ENCODE results near the gene AK9. TPM values are rescaled to one million over a fixed set of nuclear protein-coding genes. Genes with fewer than 3 reads are reported as not detected.
"Not testable (repeated sequence)": the region's sequence is repeated elsewhere in the genome, so short reads cannot be mapped to it uniquely, and the experiment has no call there.

AK9 gene
- polyA plus RNA-seq, 10 donors, result 4.5 to 7.5 (median 6.1) TPM

GRCh38 chr6:109482905-109483734, 207.9 kb downstream of the AK9 start, which contains the start of gene ZBTB24:
ZBTB24 (minus strand) TSS chr6:109483219; CDS start chr6:109482026, 1,193 bp downstream.
- DNase-seq, result peak; percentile 87 to 94 (median 91)

GRCh38 chr6:109480993-109481480, 210.0 kb downstream of the AK9 start:
- no peak for DNase-seq

GRCh38 chr6:109478841-109479624, 212.0 kb downstream of the AK9 start:
- no peak for DNase-seq

- DNase-seq, result no peak
These were observed 212.7 kb downstream of the AK9 start for GRCh38 chr6:109478222-109478805.

- DNase-seq, result no peak
These were observed 213.3 kb downstream of the AK9 start for GRCh38 chr6:109477725-109478124.

GRCh38 chr6:109477184-109477583, 213.8 kb downstream of the AK9 start:
- no peak for DNase-seq

GRCh38 chr6:109475625-109476024, 215.4 kb downstream of the AK9 start:
- no peak for DNase-seq

- DNase-seq, result no peak
These were observed 216.0 kb downstream of the AK9 start for GRCh38 chr6:109474995-109475394.

GRCh38 chr6:109473120-109473519, 217.9 kb downstream of the AK9 start:
- DNase-seq, result no peak

GRCh38 chr6:109472132-109472995, 218.6 kb downstream of the AK9 start:
- DNase-seq, result no peak

- DNase-seq, result no peak
These were observed 219.7 kb downstream of the AK9 start for GRCh38 chr6:109471105-109471810.

- no peak for DNase-seq
These were observed 221.3 kb downstream of the AK9 start for GRCh38 chr6:109469591-109470189.

- DNase-seq, result no peak
These were observed 223.3 kb downstream of the AK9 start for GRCh38 chr6:109467696-109468095.

GRCh38 chr6:109466212-109466923, 224.6 kb downstream of the AK9 start:
- DNase-seq, result no peak

GRCh38 chr6:109465772-109466171, 225.2 kb downstream of the AK9 start:
- DNase-seq, result no peak

GRCh38 chr6:109461733-109462526, 229.1 kb downstream of the AK9 start:
- no peak for DNase-seq

- DNase-seq, result not testable (repeated sequence)
These were observed 229.8 kb downstream of the AK9 start for GRCh38 chr6:109461205-109461604.

GRCh38 chr6:109460161-109460829, 230.7 kb downstream of the AK9 start:
- no peak for DNase-seq

Data from muscle of back (tissue), 11 donors.